Measurements from ENCODE around the gene KCNIP4.
A peak's percentile ranks its signal among the peaks of the same experiment; 100 is the strongest.
"Not testable (repeated sequence)": the region's sequence is repeated elsewhere in the genome, so short reads cannot be mapped to it uniquely, and the experiment has no call there.

Gene KCNIP4

GRCh38 chr4:20809812-20810211 lies 1138.8 kb downstream of the KCNIP4 start:
- DNase-seq, result no peak

GRCh38 chr4:20805716-20806115 lies 1142.9 kb downstream of the KCNIP4 start:
- no peak for DNase-seq

GRCh38 chr4:20787940-20788665 lies 1160.5 kb downstream of the KCNIP4 start:
- DNase-seq, result no peak

- DNase-seq, result not testable (repeated sequence)
Observed at GRCh38 chr4:20783134-20783533, 1165.4 kb downstream of the KCNIP4 start.

- DNase-seq, result no peak
Observed at GRCh38 chr4:20778896-20779295, 1169.7 kb downstream of the KCNIP4 start.

- DNase-seq, result no peak
Observed at GRCh38 chr4:20773144-20773997, 1175.2 kb downstream of the KCNIP4 start.

- DNase-seq, result no peak
Observed at GRCh38 chr4:20764366-20764992, 1184.1 kb downstream of the KCNIP4 start.

GRCh38 chr4:20761826-20762225 lies 1186.7 kb downstream of the KCNIP4 start:
- no peak for DNase-seq

GRCh38 chr4:20761382-20761781 lies 1187.2 kb downstream of the KCNIP4 start:
- no peak for DNase-seq

GRCh38 chr4:20760053-20760452 lies 1188.5 kb downstream of the KCNIP4 start:
- no peak for DNase-seq

GRCh38 chr4:20754036-20754435 lies 1194.5 kb downstream of the KCNIP4 start:
- no peak for DNase-seq

GRCh38 chr4:20752641-20753040 lies 1195.9 kb downstream of the KCNIP4 start:
- no peak for DNase-seq

- not testable (repeated sequence) for DNase-seq
Observed at GRCh38 chr4:20746000-20746399, 1202.6 kb downstream of the KCNIP4 start.

GRCh38 chr4:20735931-20736330 lies 1212.6 kb downstream of the KCNIP4 start:
- no peak for DNase-seq

GRCh38 chr4:20724915-20725314 lies 1223.7 kb downstream of the KCNIP4 start:
- no peak for DNase-seq

GRCh38 chr4:20723463-20723862 lies 1225.1 kb downstream of the KCNIP4 start:
- no peak for DNase-seq

GRCh38 chr4:20723019-20723418 lies 1225.6 kb downstream of the KCNIP4 start:
- DNase-seq, result no peak

GRCh38 chr4:20711335-20711734 lies 1237.2 kb downstream of the KCNIP4 start:
- no peak for DNase-seq

- peak; percentile 75 to 87 (median 82) for DNase-seq
Observed at GRCh38 chr4:20700007-20700761, 1248.4 kb downstream of the KCNIP4 start, which contains the start of gene PACRGL. Gene PACRGL, plus strand, starts transcription at chr4:20700458. Its CDS starts 4,024 bp downstream, at chr4:20704482.

GRCh38 chr4:20698820-20699219 lies 1249.8 kb downstream of the KCNIP4 start:
- DNase-seq, result no peak

- DNase-seq, result no peak
Observed at GRCh38 chr4:20698382-20698781, 1250.2 kb downstream of the KCNIP4 start.

GRCh38 chr4:20696815-20697214 lies 1251.8 kb downstream of the KCNIP4 start:
- DNase-seq, result no peak

GRCh38 chr4:20687864-20688263 lies 1260.7 kb downstream of the KCNIP4 start:
- no peak for DNase-seq

Data from activated naive CD4-positive, alpha-beta T cell (primary cell).